C1 segment of cervical spinal cord (tissue), 14 donors: ENCODE measurements around the gene ANKRD36C.
"Not testable (repeated sequence)": the region's sequence is repeated elsewhere in the genome, so short reads cannot be mapped to it uniquely, and the experiment has no call there.

Source experiments
- DNase-seq, 14 donors: peaks; one replicate each; lab custom pipeline; 2025; lab: John Stamatoyannopoulos, UW

ANKRD36C gene

DNA sequence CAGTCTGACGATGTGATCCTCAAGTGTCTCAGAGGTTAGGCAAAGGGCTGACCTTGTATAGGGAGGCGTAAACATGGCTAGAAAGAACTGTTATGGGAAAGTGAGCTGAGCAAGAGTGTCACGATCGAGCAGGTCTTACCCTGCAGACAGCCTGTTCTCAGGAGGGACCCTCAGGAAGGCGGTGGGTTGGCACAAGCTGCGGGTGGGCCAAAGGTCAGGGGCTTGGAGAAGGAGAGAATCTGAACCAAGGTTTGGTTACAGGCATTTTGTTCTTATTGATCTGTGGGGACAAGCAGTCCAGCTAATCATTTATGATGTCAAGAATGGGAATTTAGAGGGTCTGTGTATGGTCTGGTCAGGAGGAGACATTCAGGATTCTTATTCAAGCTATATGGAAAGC is 16.4 kb upstream of the ANKRD36C start:
- not testable (repeated sequence) for DNase-seq

DNA sequence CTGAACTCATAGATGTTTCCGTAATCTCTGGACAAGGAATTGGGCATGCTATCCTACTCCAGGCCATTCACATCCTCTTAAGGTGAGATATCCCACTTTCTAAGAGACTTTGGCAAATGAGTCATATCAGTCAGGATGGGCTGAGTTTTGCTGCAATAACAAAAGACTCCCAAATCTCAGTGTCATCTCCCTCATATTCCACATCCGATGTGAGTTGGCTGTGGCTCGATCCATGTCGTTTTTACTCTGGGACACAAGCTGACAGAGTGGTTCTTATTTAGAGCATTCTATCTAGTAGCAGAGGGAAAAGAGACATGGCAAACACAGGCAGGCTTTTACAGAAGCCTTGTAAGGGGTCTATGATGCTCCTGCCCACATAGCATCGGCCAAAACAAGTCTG is 14.6 kb upstream of the ANKRD36C start:
- not testable (repeated sequence) for DNase-seq

DNA sequence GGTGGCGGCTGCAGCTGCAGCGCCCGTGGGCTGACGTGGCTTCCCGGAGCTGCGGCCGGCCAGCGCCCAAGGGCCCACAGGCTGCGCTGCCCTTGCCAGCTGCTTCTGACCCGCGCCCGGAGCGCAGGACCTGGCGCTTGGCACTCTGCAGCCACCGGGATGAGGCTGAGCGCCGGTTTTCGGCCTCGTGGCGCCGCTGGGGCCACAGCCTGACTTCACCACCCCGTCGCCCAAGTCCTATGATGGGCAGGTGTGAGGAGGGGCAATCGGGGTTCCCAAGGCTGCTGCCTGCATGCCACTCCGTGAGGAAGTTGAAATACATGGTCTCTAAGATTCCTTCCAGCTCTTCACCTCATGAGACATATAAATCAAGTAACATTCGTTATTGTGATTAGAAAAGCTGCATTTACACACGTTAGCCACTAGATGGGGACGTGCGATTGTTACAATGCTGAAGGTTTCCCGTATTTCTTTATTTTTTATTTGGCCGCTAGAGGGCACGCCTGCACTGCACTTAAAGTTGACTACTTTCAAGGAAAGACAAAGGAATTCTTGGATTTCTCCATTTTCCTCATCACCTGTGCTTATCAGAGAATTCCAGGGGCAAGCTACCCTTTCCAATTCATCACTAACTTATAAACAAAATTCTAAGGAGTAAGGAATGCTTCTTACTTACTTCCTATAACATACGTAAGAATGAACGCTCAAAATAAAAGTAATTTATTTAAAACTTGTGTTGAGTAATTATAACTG is 1.1 kb upstream of the ANKRD36C start:
- DNase-seq, result not testable (repeated sequence)

DNA sequence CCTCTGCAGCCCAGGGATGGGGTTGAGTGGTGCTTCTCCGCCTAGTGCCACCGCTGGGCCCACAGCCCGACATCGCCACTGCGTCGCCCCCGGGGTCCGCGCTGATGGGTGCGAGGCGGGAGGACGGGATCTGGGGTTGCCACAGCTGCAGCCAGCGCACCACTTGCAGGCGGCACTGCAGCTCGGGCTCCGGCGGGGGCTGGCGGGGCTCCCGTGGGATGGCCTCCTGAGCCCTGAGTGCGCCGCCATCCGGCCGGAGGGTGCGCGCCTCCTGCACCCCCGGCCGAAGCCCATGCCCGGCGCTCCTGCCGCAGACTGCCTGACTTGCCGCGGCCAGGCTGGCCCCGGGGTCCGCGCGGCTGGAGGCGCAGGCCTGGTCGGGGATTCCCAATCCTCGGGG is 478 bp upstream of the ANKRD36C start:
- not testable (repeated sequence) for DNase-seq

DNA sequence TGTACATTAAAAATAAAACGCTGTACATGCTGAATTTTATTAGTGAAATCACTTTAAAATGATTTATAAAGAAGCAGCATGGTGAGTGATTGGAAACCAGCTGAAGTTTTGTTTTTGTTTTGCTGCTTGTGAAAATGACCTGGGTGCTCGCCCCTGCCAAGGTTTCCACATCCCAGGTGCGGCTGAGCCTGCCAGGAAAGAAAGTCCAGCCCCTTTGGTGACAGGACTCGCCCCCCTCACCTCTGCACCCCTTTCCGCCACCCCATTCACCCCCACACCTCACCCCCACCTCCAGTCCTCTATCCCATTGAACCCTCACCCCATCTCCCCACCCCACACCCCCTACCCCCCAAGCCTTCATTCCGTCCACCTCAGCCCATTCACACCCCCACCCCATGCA is 740 bp downstream of the ANKRD36C start:
- not testable (repeated sequence) for DNase-seq

DNA sequence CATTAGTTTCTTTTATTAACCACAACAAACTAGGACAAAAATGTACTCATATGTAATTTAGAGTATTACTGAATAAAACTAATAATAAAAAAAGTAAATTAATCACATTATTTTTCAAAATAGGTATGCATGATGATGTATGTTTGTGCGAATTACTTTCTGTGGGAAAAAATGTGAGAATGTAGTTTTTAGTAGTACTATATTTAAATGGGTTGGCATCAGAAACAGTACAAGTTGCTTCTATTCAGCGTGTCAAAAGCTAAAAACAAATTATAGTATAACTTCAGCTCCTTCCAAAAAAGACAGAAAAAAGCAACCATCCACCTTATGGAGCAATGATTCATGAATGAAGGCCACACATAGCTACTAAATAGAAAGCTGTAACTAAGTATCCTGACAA is 40.0 kb downstream of the ANKRD36C start:
- DNase-seq, result not testable (repeated sequence)

DNA sequence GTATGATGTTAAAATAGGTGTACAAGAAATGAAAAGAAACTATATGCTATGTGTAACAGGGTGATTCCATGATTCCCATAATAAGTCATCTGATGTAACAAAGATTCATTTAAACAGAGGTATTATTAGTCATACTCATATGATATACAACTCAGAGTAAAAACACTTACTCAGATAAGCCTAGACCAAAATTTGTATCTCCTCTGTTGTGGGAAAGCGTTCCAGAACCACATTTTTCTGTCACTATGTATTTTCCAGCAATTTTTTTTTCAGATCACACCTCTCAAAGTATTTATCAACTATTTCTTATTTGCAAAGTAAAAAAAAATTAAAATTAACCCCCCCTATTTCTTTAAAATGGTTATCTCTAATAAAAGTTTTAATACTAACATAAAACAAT is 43.6 kb downstream of the ANKRD36C start:
- not testable (repeated sequence) for DNase-seq

DNA sequence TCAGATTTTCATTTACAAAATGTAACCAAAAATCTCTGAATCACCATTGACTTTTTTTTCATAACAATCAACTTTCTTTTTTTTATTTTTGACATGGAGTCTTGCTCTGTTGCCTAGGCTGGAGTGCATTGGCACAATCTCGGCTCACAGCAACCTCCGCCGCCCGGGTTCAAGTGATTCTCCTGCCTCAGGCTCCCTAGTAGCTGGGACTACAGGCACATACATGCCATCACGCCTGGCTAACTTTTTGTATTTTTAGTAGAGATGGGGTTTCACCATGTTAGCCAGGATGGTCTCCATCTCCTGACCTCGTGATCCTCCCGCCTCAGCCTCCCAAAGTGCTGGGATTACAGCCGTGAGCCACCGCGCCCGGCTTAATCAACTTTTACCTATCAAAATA is 51.7 kb downstream of the ANKRD36C start:
- not testable (repeated sequence) for DNase-seq

GRCh38 chr2:95930740-95931139 is 60.9 kb downstream of the ANKRD36C start:
- DNase-seq, result not testable (repeated sequence)

DNA sequence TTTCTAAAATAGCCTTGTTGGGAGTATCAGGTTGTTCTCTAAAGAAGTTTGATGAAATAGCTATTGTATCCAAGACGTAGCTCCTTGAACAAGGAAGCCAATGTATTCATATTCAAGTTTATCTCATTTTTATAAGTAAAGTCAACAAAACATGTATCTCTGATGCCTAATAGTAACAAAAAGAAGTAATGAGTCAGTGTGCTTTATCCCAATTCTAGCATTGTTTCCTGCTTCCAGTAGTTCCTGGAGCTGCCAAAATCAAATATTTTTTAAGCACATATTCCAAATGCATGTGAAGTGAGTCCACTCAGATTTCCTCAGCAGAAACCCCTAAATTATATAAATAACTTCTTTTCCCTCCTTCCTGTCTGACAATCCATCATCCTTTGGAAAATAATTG is 74.6 kb downstream of the ANKRD36C start:
- DNase-seq, result not testable (repeated sequence)

DNA sequence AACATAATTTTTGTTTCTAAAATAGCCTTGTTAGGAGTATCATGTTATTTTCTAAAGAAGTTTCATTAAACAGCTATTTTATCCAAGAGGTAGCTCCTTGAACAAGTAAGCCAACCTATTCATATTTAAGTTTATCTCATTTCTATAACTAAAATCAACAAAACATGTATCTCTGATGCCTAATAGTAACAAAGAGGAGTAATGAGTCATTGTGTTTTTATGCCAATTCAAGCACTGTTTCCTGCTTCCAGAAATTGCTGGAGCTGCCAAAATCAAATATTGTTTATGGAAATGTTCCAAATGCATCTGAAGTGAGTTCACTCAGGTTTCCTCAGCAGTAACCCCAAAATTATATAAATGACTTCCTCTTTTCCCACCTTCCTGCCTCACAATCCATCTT is 76.5 kb downstream of the ANKRD36C start:
- not testable (repeated sequence) for DNase-seq

- not testable (repeated sequence) for DNase-seq
Measured at GRCh38 chr2:95911431-95911830, 80.2 kb downstream of the ANKRD36C start.

DNA sequence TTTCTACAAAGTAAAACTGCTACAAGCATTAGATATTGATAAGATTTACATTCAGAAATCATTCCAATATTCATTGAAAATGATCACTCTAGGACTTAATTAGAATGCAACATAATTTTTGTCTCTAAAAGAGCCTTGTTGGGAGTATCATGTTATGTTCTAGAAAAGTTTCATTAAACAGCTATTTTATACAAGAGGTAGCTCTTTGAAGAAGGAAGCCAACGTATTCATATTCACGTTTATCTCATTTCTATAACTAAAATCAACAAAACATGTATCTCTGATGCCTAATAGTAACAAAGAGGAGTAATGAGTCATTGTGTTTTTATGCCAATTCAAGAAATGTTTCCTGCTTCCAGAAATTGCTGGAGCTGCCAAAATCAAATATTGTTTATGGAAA is 97.2 kb downstream of the ANKRD36C start:
- not testable (repeated sequence) for DNase-seq

GRCh38 chr2:95867929-95868328 is 123.7 kb downstream of the ANKRD36C start:
- DNase-seq, result not testable (repeated sequence)

- DNase-seq, result not testable (repeated sequence)
Measured at GRCh38 chr2:95867047-95867677, 124.5 kb downstream of the ANKRD36C start.

GRCh38 chr2:95862121-95862520 is 129.5 kb downstream of the ANKRD36C start:
- DNase-seq, result not testable (repeated sequence)

- no peak for DNase-seq
Measured at GRCh38 chr2:95836151-95836550, 155.5 kb downstream of the ANKRD36C start.

- DNase-seq, result not testable (repeated sequence)
Measured at GRCh38 chr2:95834077-95835013, 157.3 kb downstream of the ANKRD36C start.

GRCh38 chr2:95824218-95824617 is 167.4 kb downstream of the ANKRD36C start:
- DNase-seq, result not testable (repeated sequence)

- DNase-seq, result not testable (repeated sequence)
Measured at GRCh38 chr2:95817521-95817920, 174.1 kb downstream of the ANKRD36C start.

DNA sequence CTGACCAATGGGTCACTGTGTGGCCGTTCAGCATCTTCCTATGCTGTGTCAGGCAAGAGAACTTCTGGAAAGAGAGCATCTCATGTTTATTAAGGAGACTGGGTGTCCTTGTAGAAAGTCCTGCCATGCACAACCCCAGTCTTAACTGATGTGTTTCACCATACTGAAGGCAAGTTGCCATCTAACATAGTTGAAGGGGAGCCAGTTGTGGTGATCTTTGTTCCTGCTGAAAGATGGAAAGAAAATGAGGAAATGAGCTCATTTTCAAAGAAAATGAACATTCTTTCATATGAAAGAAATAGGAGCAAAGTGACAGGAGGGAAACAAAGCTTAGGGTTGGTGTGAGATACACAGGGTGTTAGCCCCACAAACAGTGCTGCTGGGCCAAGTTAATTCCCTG is 178.3 kb downstream of the ANKRD36C start:
- DNase-seq, result not testable (repeated sequence)

DNA sequence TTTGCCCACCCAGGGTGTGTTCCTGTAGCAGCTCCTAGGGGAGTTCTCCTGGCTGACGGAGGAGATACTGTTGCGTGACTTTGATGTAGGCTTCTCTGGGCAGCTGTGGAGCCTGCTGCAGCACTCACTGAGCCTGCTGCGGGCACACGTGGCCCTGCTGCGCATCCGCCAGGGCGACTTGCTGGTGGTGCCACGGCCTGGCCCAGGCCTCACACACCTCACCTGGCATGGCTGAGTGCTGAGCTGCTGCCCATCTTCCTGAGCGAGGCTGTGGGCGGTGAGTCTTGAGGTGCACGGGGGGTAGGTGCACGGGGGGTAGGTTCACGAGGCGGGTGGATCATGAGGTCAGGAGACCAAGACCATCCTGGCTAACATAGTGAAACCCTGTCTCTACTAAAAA is 191.7 kb downstream of the ANKRD36C start:
- DNase-seq, result no peak
